NCI-H226 (cell line): ENCODE data around the gene SPIRE1.
"Not testable (repeated sequence)": the region's sequence is repeated elsewhere in the genome, so short reads cannot be mapped to it uniquely, and the experiment has no call there.

Source experiments
- DNase-seq: peaks from one replicate; pipeline ENCODE4 v3.0.0-alpha.2; 2015

The SPIRE1 gene

DNA sequence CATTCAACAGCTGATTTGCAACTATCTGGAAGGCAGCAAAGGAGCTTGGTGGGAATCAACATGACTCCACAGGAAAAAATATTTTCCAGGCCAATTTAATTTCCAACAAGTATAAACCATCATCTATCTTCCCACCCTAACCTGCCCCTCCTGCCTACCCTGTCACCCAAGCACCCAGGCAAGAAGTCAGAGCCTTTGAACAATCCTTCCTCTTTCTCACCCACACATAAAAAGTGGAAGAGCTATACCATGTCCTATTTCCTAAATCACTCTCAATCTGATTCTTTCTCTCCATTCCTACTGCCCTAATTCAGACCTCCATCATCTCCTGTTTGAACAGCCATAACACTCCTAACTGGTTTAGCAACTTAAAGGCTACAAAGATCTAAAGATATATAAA lies 12.7 kb downstream of the SPIRE1 start:
- DNase-seq: no peak

- DNase-seq: not testable (repeated sequence)
Observed at GRCh38 chr18:12643756-12644155, 14.2 kb downstream of the SPIRE1 start.

- DNase-seq: no peak
Observed at GRCh38 chr18:12640881-12641200, 17.1 kb downstream of the SPIRE1 start.

DNA sequence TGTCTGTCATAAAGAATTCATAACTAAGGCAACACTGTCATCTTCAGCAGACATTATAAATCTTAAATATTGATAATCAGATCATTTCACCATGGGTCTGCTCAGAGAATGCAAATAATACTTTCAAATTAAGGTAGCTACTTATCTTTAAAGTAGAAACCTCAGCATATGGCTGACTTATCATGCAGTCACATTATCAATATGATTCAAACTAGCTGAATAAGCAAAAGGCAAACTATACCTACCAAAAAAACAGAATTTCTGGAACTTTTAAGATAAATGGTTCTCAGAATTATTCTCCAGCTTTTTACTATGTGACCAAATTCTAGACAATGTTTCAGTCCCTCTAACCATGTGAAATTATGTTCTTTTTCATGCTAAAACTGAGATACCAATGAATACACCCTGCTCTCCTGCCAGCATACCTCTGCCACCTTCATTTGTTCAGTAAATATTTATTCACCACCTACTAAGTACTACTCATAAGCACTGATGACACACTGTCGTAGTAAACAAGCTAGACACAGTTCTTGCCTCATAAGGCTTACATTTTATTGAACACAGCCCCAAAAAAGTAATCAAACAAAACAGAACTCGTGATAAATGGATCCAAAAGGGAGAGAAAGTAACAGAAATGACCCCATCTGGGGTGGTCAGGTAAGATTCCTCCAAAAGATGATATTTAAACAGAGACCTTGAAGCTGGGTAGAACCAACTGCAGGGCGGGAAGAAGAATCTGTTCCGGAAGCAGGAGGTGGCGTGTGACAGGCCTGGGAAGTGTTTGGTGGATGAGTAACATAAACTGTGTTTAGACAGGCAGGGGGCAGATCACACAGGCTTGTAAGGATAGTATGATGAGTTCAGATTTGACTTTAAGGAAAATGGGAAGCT lies 17.7 kb downstream of the SPIRE1 start:
- peak; percentile 71 for DNase-seq

DNA sequence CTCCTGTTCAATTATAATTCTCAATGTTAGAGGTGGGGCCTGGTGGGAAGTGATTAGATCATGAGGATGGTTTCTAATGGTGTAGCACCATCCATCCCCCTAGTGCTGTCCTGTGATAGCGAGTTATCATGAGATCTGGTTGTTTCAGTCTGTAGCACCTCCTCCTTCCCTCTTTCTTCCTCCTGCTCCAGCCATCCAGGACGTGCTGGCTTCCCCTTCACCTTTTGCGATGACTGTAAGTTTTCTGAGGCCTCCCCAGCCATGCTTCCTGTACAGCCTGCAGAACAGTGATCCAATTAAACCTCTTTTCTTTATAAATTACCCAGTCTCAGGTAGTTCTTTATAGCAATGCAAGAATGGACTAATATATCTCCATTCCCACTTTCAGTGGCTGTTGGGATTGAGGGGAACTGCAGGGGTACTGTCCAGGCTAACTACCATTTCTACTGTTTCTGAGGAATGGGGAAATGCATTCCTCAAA lies 19.2 kb downstream of the SPIRE1 start:
- DNase-seq: no peak

- DNase-seq: peak; percentile 90
Observed at GRCh38 chr18:12637901-12638643, 19.8 kb downstream of the SPIRE1 start.

GRCh38 chr18:12637393-12637792 lies 20.5 kb downstream of the SPIRE1 start:
- DNase-seq: peak; percentile 62

GRCh38 chr18:12631831-12632477 lies 26.0 kb downstream of the SPIRE1 start:
- no peak for DNase-seq

- peak; percentile 34 for DNase-seq
Observed at GRCh38 chr18:12630136-12630535, 27.8 kb downstream of the SPIRE1 start.

- peak; percentile 69 for DNase-seq
Observed at GRCh38 chr18:12628706-12629702, 28.9 kb downstream of the SPIRE1 start.

DNA sequence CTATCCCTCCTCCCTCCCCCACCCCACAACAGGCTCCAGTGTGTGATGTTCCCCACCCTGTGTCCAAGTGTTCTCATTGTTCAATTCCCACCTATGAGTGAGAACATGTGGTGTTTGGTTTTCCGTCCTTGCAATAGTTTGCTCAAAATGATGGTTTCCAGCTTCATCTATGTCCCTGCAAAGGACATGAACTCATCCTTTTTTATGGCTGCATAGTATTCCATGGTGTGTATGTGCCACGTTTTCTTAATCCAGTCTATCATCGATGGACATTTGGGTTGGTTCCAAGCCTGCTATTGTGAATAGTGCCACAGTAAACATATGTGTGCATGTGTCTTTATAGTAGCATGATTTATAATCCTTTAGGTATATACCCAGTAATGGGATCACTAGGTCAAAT lies 30.7 kb downstream of the SPIRE1 start:
- not testable (repeated sequence) for DNase-seq

DNA sequence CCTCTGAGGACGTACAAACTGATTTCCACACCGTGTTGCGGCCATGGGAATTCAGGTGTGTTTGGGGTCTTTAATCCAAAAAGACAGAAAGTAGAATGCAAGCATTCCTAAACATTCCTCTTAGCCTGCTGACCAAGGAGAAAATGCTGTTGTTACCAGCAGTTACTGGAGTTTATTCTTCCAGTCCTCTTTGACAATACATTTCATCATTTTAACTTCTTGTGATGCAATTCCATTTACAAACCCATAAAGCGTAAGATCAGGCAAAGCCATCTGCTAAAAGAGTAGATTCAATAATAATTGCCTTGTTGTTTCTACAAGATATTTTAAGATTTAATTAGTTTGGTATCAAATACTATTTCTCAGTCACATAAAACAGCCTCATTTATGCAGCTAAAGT lies 32.7 kb downstream of the SPIRE1 start:
- no peak for DNase-seq

DNA sequence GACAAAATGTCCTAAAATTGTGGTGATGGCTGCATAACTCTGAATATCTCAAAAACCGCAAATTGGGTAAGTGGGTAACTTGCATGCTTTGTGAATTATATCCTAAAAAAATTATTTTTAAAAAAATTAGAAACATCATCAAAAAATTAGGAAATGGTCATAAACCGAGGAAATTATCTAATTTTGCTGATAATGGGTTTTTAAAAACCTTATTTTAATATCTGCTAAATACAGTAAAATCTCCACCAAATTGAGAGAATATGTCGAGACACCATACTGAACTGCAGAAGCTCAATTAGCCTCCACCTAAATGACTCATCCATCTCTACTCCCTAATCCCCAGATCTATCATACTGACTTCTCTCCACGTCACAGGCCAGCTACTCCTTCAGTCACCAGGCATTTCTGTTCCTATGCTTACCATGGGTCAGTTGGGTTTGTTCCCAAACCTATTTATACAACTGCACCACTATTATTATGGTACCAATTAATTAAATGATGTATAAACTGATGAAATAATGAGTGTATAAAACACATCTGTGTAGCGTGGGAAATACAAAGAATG lies 36.1 kb downstream of the SPIRE1 start:
- DNase-seq: peak; percentile 83

GRCh38 chr18:12615748-12616147 lies 42.2 kb downstream of the SPIRE1 start:
- no peak for DNase-seq

- peak; percentile 54 for DNase-seq
Observed at GRCh38 chr18:12608301-12608700, 49.6 kb downstream of the SPIRE1 start.

DNA sequence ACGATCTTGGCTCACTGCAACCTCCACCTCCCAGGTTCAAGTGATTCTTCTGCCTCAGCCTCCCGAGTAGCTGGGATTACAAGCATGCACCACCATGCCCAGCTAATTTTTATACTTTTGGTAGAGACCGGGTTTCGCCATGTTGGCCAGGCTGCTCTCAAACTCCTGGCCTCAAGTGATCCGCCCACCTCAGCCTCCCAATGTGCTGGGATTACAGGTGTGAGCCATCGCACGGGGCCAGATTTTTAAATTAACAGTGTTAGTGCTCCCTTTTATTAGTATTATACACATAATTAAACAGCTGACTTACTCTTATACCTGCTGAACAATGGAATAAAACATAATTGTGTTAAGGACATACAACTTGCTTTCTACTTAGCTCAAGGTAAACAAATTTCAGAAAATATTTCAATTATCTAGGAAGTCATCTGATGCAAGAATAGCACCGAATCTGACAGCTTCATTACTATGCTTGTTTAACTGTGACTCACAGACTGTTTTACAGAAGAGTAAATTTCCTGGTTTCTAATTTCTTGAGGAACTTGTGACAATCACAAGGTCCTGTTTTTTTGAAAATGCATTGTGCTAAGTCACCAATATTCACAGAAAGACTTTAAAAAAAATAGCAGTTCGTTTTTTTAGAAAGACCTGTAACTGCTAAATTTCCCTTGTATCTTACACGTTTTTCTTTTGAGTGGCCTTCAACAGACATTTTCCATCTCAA lies 51.2 kb downstream of the SPIRE1 start:
- DNase-seq: peak; percentile 49

- DNase-seq: no peak
Observed at GRCh38 chr18:12604445-12605007, 53.4 kb downstream of the SPIRE1 start.

DNA sequence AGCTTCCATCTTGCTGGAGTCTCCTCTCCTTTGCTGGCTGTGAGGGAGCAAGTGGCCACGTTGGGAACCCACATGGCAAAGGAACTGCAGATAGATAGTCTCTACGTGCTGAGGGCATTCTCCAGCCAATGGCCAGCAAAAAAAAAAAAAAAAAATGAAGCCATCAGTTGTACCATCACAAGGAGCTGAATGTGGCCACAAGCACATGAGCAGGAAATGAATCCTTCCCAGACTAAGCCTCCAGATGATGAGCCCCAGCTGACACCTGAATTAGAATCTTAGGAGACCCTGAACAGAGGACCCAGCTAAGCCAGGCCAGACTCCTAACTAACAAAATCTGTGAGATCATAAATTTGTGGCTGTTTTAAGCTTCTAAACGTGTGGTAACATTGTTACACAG lies 57.9 kb downstream of the SPIRE1 start:
- DNase-seq: no peak

DNA sequence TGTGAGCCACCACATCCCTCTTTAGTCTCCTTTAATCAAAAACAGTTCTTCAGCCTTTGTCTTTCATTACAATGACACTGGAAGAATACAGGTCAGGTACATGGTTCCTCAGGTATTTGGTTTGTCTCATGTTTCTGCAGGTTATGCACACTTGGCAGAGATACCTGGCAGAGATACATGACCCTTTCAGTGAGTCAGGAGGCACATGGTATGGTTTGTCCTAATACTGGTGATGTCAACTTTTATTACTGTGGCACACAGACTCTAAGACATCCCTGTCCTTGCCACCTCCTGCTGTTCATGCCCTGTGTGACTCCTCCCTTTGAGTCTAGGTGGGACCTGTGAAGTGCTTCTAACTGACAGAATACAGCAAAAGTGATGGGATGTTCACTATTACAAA lies 58.4 kb downstream of the SPIRE1 start:
- DNase-seq: no peak

GRCh38 chr18:12598181-12598930 lies 59.6 kb downstream of the SPIRE1 start:
- DNase-seq: peak; percentile 60
